Liver (tissue), 9 donors: ENCODE data around the gene SMAD6. TPM values are rescaled to one million over a fixed set of nuclear protein-coding genes. Genes with fewer than 3 reads are reported as not detected.

Experiments used
- DNase-seq: peaks from one replicate; pipeline ENCODE4 v3.0.0-alpha.2; 2017; ENCODE audit warnings: low spot score
- H3K27ac ChIP-seq, 2 donors: one replicate each; pipeline ENCODE4 v1.7.0; 2013; ENCODE audit warnings: inconsistent platforms in 2 of 2, low read length in 2 of 2, control low read depth in 1 of 2, low read depth in 1 of 2, mild to moderate bottlenecking in 1 of 2
- H3K27me3 ChIP-seq, 4 donors: one replicate each; pipeline versions ENCODE4 v1.6.1 to v1.7.0; 2013; ENCODE audit warnings: low read length in 3 of 4, inconsistent platforms in 1 of 4, mild to moderate bottlenecking in 1 of 4, moderate library complexity in 1 of 4; ENCODE audit not compliant: control insufficient read depth in 4 of 4, insufficient read depth in 4 of 4
- H3K36me3 ChIP-seq, 4 donors: one replicate each; pipeline versions ENCODE4 v1.6.1 to v1.7.0; 2013; ENCODE audit warnings: low read length in 3 of 4, mild to moderate bottlenecking in 3 of 4, low read depth in 1 of 4, moderate library complexity in 1 of 4; ENCODE audit not compliant: control insufficient read depth in 4 of 4, insufficient read depth in 3 of 4
- H3K4me1 ChIP-seq, 4 donors: one replicate each; pipeline versions ENCODE4 v1.6.1 to v1.7.0; 2013; ENCODE audit warnings: low read length in 3 of 4, mild to moderate bottlenecking in 3 of 4, moderate library complexity in 1 of 4; ENCODE audit not compliant: control insufficient read depth in 4 of 4, insufficient read depth in 4 of 4
- H3K4me3 ChIP-seq, 3 donors: one replicate each; pipeline versions ENCODE4 v1.6.1 to v1.7.0; 2013; ENCODE audit warnings: low read length in 3 of 3, control low read depth in 1 of 3, low read depth in 1 of 3, mild to moderate bottlenecking in 1 of 3
- H3K9ac ChIP-seq, 2 donors: one replicate each; pipeline ENCODE4 v1.7.0; 2013; ENCODE audit warnings: low read length in 2 of 2, mild to moderate bottlenecking in 2 of 2, moderate library complexity in 2 of 2, control low read depth in 1 of 2, low read depth in 1 of 2
- H3K9me3 ChIP-seq, 4 donors: one replicate each; pipeline versions ENCODE4 v1.6.1 to v1.7.0; 2013; ENCODE audit warnings: low read length in 3 of 4; ENCODE audit not compliant: control insufficient read depth in 4 of 4
- EGR1 ChIP-seq, 2 donors: IDR thresholded peaks; 2 replicates each; pipeline ENCODE4 v1.6.1; 2016 to 2018; ENCODE audit warnings: antibody characterized with exemption in 2 of 2, low read depth in 2 of 2
- FOXA1 ChIP-seq: IDR thresholded peaks from 2 replicates; pipeline ENCODE4 v1.6.1; 2016; ENCODE audit warnings: antibody characterized with exemption
- FOXA2 ChIP-seq: IDR thresholded peaks from 2 replicates; pipeline ENCODE4 v1.6.1; 2016; ENCODE audit warnings: antibody characterized with exemption
- GABPA ChIP-seq, 2 donors: IDR thresholded peaks in 1 of 2; conservative IDR thresholded peaks in 1 of 2; 2 replicates each; pipeline ENCODE4 v1.6.1; 2016; ENCODE audit warnings: antibody characterized with exemption in 2 of 2, mild to moderate bottlenecking in 1 of 2, moderate library complexity in 1 of 2
- HNF4A ChIP-seq, 2 donors: conservative IDR thresholded peaks; 2 replicates each; pipeline ENCODE4 v1.6.1; 2016; ENCODE audit warnings: antibody characterized with exemption in 2 of 2, mild to moderate bottlenecking in 2 of 2
- HNF4G ChIP-seq: IDR thresholded peaks from 2 replicates; pipeline ENCODE4 v1.6.1; 2016; ENCODE audit warnings: antibody characterized with exemption
- JUND ChIP-seq, 2 donors: IDR thresholded peaks; 2 replicates each; pipeline ENCODE4 v1.6.1; 2016; ENCODE audit warnings: antibody characterized with exemption in 2 of 2
- RAD21 ChIP-seq, 2 donors: IDR thresholded peaks; 2 replicates each; pipeline ENCODE4 v1.6.1; 2016; ENCODE audit warnings: antibody characterized with exemption in 2 of 2, mild to moderate bottlenecking in 2 of 2
- RXRA ChIP-seq, 2 donors: IDR thresholded peaks; 2 replicates each; pipeline ENCODE4 v1.6.1; 2017 to 2018; ENCODE audit warnings: antibody characterized with exemption in 2 of 2, mild to moderate bottlenecking in 1 of 2
- SP1 ChIP-seq: IDR thresholded peaks from 2 replicates; pipeline ENCODE4 v1.6.1; 2018; ENCODE audit warnings: antibody characterized with exemption, mild to moderate bottlenecking
- TAF1 ChIP-seq: conservative IDR thresholded peaks from 2 replicates; pipeline ENCODE4 v1.6.1; 2016; ENCODE audit warnings: antibody characterized with exemption, mild to moderate bottlenecking
- YY1 ChIP-seq: IDR thresholded peaks from 2 replicates; pipeline ENCODE4 v1.6.1; 2016; ENCODE audit warnings: antibody characterized with exemption, mild to moderate bottlenecking
- whole genome bisulfite sequencing: extraction: QIAGEN DNeasy Blood & Tissue Kit; methylation state at CpG from one replicate; pipeline ENCODE4 v1.1.7; 2013; 5-methylcytosine and 5-hydroxymethylcytosine counted together
- polyA plus RNA-seq, 2 donors: library from polyadenylated mRNA; stranded (reverse) in 1 of 2; unstranded in 1 of 2; fragments of 200-250 nt in 1 of 2; fragments of >200 nt in 1 of 2; fragmentation: Nextera tagmentation in 1 of 2; extraction: Ambion mirVana in 1 of 2; gene quantifications; one replicate each; pipeline versions ENCODE4 v1.2.1 to v1.2.3, GENCODE V29; 2013 to 2015
- total RNA-seq, 2 donors: library from RNA; depleted of rRNA; stranded (reverse); fragments of >200 nt; gene quantifications; one replicate each; pipeline ENCODE4 v1.2.3, GENCODE V29; 2014
- TF ChIP-seq, protein P1 (sequence below): IDR thresholded peaks from 2 replicates; pipeline ENCODE4 v1.6.1; 2016; ENCODE audit warnings: antibody characterized with exemption, mild to moderate bottlenecking
- TF ChIP-seq, protein P2 (sequence below): fragments of 150-350 bp; IDR thresholded peaks from 2 replicates; pipeline ENCODE4 v1.5.1; 2017; ENCODE audit warnings: improper control_type of control experiment, low read depth, low read length; ENCODE audit not compliant: missing input control
- TF ChIP-seq, protein P3 (sequence below): IDR thresholded peaks from 2 replicates; pipeline ENCODE4 v1.6.1; 2016; ENCODE audit warnings: antibody characterized with exemption
- TF ChIP-seq, protein P4 (sequence below): IDR thresholded peaks from 2 replicates; pipeline ENCODE4 v1.6.1; 2016; ENCODE audit warnings: antibody characterized with exemption
- TF ChIP-seq, protein P5 (sequence below): IDR thresholded peaks from 2 replicates; pipeline ENCODE4 v1.6.1; 2016; ENCODE audit warnings: antibody characterized with exemption
- donor health status: healthy.
- donor health status: healthy.
- donor health status: healthy.
- donor health status: healthy.
- donor health status: healthy.

Gene SMAD6
- total and polyA plus RNA-seq, 4 donors: 1.2 to 15.1 (median 11.0) TPM

DNA sequence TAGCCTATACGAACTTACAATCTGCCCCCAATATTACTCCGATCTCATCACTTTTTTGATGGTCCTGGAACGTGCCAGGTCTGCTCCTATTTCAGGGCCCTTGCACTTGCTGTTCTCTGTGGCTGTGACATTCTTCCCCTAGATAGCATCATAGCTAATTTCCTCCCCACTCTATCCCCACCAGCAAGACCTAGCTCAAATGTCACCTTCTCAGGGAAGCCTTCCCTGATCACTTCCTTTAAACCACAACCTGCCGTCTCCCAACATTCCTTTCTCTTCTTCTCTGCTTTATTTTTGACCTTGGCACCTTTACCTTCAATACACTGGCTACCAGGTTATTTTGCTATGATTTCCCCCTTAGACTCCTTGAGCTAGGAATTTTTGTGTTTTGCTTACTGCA lies 5.3 kb upstream of the SMAD6 start:
- H3K9ac ChIP-seq: no peak overlapping the region
- no peaks in the 10 kb centered on the region for H3K27me3 ChIP-seq
- no peak for TF ChIP-seq JUND (IDR thresholded peaks at IDR 0.05)
- TF ChIP-seq, protein P1, sequence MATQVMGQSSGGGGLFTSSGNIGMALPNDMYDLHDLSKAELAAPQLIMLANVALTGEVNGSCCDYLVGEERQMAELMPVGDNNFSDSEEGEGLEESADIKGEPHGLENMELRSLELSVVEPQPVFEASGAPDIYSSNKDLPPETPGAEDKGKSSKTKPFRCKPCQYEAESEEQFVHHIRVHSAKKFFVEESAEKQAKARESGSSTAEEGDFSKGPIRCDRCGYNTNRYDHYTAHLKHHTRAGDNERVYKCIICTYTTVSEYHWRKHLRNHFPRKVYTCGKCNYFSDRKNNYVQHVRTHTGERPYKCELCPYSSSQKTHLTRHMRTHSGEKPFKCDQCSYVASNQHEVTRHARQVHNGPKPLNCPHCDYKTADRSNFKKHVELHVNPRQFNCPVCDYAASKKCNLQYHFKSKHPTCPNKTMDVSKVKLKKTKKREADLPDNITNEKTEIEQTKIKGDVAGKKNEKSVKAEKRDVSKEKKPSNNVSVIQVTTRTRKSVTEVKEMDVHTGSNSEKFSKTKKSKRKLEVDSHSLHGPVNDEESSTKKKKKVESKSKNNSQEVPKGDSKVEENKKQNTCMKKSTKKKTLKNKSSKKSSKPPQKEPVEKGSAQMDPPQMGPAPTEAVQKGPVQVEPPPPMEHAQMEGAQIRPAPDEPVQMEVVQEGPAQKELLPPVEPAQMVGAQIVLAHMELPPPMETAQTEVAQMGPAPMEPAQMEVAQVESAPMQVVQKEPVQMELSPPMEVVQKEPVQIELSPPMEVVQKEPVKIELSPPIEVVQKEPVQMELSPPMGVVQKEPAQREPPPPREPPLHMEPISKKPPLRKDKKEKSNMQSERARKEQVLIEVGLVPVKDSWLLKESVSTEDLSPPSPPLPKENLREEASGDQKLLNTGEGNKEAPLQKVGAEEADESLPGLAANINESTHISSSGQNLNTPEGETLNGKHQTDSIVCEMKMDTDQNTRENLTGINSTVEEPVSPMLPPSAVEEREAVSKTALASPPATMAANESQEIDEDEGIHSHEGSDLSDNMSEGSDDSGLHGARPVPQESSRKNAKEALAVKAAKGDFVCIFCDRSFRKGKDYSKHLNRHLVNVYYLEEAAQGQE: no peak
- no peak for TF ChIP-seq TAF1
- TF ChIP-seq, protein P2, sequence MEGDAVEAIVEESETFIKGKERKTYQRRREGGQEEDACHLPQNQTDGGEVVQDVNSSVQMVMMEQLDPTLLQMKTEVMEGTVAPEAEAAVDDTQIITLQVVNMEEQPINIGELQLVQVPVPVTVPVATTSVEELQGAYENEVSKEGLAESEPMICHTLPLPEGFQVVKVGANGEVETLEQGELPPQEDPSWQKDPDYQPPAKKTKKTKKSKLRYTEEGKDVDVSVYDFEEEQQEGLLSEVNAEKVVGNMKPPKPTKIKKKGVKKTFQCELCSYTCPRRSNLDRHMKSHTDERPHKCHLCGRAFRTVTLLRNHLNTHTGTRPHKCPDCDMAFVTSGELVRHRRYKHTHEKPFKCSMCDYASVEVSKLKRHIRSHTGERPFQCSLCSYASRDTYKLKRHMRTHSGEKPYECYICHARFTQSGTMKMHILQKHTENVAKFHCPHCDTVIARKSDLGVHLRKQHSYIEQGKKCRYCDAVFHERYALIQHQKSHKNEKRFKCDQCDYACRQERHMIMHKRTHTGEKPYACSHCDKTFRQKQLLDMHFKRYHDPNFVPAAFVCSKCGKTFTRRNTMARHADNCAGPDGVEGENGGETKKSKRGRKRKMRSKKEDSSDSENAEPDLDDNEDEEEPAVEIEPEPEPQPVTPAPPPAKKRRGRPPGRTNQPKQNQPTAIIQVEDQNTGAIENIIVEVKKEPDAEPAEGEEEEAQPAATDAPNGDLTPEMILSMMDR: no peak
- no peak for TF ChIP-seq HNF4A (conservative IDR thresholded peaks at IDR 0.05)
- no peak for TF ChIP-seq RAD21 (IDR thresholded peaks at IDR 0.05)
- no peak overlapping the region for H3K27ac ChIP-seq
- H3K4me3 ChIP-seq: no peak overlapping the region
- no peaks in the 10 kb centered on the region for H3K36me3 ChIP-seq
- H3K9me3 ChIP-seq: no peaks in the 10 kb centered on the region
- no peak for DNase-seq
- 93% methylated on average over 4 of the region's 4 CpGs for WGBS
- peaks cover 0 to 16% (median 7%) of the 10 kb centered on the region in 4 donors for H3K4me1 ChIP-seq

DNA sequence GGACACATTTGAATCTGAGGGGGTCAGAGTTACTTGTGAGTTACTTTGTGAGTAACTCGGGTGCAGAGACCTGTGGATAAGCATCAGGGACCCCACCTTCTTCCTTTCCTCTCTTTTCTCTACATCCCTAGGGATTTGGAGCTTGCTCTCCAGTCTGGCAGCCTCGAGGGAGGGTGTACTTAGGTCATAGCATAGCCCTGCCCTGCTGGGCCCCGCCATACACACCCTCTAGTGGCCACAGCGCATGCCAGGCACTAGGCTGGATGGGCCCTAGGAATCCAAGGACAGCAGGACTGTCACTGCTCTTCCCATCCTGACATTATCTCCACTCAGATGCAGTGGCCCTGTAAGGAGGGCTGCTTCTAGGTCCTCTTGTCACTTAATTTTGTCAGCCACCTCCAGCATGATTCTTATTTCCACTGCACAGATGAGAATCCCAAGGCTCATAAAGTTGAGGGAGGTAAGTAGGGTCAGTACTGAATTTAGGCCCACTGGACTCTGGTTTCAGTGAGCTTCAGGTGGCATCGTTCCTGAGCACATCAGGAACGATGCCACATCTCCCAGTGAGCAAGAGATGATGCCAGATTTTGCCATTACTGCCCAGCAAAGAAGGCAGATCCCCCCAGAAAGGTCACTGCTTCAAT lies 3.6 kb upstream of the SMAD6 start:
- Histone ChIP-seq H3K4me3 (no peak overlapping the region), H3K4me1 (peaks cover 0 to 24% (median 11%) of the 10 kb centered on the region in 4 donors), H3K27ac (peak overlapping the region in 1 of 2 donors; percentile 2), H3K27me3 (no peaks in the 10 kb centered on the region), H3K9me3 (no peaks in the 10 kb centered on the region), H3K36me3 (no peaks in the 10 kb centered on the region), H3K9ac (no peak overlapping the region)
- peak; percentile 77 for DNase-seq
- WGBS: 13% methylated on average over 6 of the region's 6 CpGs
- TF ChIP-seq SP1 (peak; percentile 10), GABPA (IDR thresholded peaks at IDR 0.05 in 1 of 2, conservative IDR thresholded peaks at IDR 0.05 in 1 of 2) (no peak), HNF4G (no peak), YY1 (no peak), RXRA (IDR thresholded peaks at IDR 0.05) (peak; percentile 42 to 56), FOXA1 (no peak), HNF4A (conservative IDR thresholded peaks at IDR 0.05) (peak in 1 of 2 donors; percentile 19), RAD21 (IDR thresholded peaks at IDR 0.05) (peak; percentile 95 to 98), FOXA2 (no peak), EGR1 (IDR thresholded peaks at IDR 0.05; ENCODE audit: low read depth in 2 of 2) (no peak), JUND (IDR thresholded peaks at IDR 0.05) (no peak)
- TF ChIP-seq, protein P3, sequence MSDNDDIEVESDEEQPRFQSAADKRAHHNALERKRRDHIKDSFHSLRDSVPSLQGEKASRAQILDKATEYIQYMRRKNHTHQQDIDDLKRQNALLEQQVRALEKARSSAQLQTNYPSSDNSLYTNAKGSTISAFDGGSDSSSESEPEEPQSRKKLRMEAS: no peak
- TF ChIP-seq, protein P1: no peak
- TF ChIP-seq, protein P4, sequence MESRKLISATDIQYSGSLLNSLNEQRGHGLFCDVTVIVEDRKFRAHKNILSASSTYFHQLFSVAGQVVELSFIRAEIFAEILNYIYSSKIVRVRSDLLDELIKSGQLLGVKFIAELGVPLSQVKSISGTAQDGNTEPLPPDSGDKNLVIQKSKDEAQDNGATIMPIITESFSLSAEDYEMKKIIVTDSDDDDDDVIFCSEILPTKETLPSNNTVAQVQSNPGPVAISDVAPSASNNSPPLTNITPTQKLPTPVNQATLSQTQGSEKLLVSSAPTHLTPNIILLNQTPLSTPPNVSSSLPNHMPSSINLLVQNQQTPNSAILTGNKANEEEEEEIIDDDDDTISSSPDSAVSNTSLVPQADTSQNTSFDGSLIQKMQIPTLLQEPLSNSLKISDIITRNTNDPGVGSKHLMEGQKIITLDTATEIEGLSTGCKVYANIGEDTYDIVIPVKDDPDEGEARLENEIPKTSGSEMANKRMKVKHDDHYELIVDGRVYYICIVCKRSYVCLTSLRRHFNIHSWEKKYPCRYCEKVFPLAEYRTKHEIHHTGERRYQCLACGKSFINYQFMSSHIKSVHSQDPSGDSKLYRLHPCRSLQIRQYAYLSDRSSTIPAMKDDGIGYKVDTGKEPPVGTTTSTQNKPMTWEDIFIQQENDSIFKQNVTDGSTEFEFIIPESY: no peak
- TF ChIP-seq, protein P2: peak; percentile 85
- TF ChIP-seq, protein P5, sequence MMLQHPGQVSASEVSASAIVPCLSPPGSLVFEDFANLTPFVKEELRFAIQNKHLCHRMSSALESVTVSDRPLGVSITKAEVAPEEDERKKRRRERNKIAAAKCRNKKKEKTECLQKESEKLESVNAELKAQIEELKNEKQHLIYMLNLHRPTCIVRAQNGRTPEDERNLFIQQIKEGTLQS: no peak
